Mammary epithelial cell (primary cell): ENCODE measurements around the gene GAB2.

Source experiments
- CTCF ChIP-seq, 2 donors: IDR thresholded peaks in 1 of 2; conservative IDR thresholded peaks in 1 of 2; 2 replicates each; pipeline ENCODE4 v1.5.1; 2011 to 2012; ENCODE audit warnings: inconsistent platforms in 2 of 2, low read length in 2 of 2, mild to moderate bottlenecking in 2 of 2, control low read depth in 1 of 2, low read depth in 1 of 2; ENCODE audit not compliant: insufficient read depth in 1 of 2; ENCODE audit errors: extremely low read depth in 1 of 2
- EZH2 ChIP-seq: IDR thresholded peaks from 2 replicates; pipeline ENCODE4 v1.6.1; 2012; ENCODE audit warnings: low read length, inconsistent platforms, borderline replicate concordance

- TF ChIP-seq CTCF (conservative IDR thresholded peaks at IDR 0.05 in 1 of 2, IDR thresholded peaks at IDR 0.05 in 1 of 2; ENCODE audit: extremely low read depth in 1 of 2, insufficient read depth in 1 of 2, low read depth in 1 of 2, low read length in 2 of 2): peak; percentile 14 to 41
- TF ChIP-seq EZH2: no peak
Measured at GRCh38 chr11:78432058-78432515, 14.5 kb upstream of the GAB2 start.
